Measurements from ENCODE around the gene RPL22. TPM values are rescaled to one million over a fixed set of nuclear protein-coding genes. Genes with fewer than 3 reads are reported as not detected.

The RPL22 gene
- total and polyA plus RNA-seq, 2 of the 13 experiments (the other 11 are each of a cell fraction or from before 2014, with no cell fraction given) = 214 to 545 TPM

GRCh38 chr1:6248161-6248776, 48.9 kb upstream of the RPL22 start:
- DNase-seq (ENCODE audit: low spot score) = no peak
- no peak for ATAC-seq
- in situ Hi-C loops (cut with HindIII; ENCODE audit: extremely low pct_ligation_motif_present, low pct_unique_long_range_greater_than_20kb) = loop anchor here (5.0 to 10.0 kb wide), 3 partner anchors 34 to 167 kb away; partner anchors contain the start of gene HES2

More at GRCh38 chr1:6248161-6248776, 48.9 kb upstream of the RPL22 start:
- H3K9me3 ChIP-seq (ENCODE audit: low read length) = no peaks in the 10 kb centered on the region
- no peaks in the 10 kb centered on the region for H3K79me2 ChIP-seq (ENCODE audit: insufficient read depth, low read length)
- BruUV-seq (replicated peaks) = no TSS peak
- H4K20me1 ChIP-seq (ENCODE audit: insufficient read depth, low read length) = 0 out of 2 replicates have a peak, but pooled peaks cover 2% of the 10 kb centered on the region
- no peaks in the 10 kb centered on the region for H3K36me3 ChIP-seq (replicated peaks in 1 of 2; ENCODE audit: control insufficient read depth in 1 of 2, insufficient read depth in 2 of 2, low read length in 2 of 2)
- H3K4me3 ChIP-seq (replicated peaks in 1 of 3; ENCODE audit: insufficient read depth in 1 of 3, low read depth in 2 of 3, low read length in 3 of 3) = no peak overlapping the region
- ChIA-PET POLR2A (no interaction called here), CTCF (ENCODE audit: low intra/inter-chr PET ratio, low total read pairs) (interaction anchor here (1.0 to 3.4 kb wide), 2 partner anchors 95 kb away, joined by 3 to 39 read pairs; no protein-coding TSS in a partner anchor)
- no peak overlapping the region for H3K4me2 ChIP-seq (ENCODE audit: low read depth, low read length)
- H3K27ac ChIP-seq (ENCODE audit: extremely low read length, insufficient read depth, low read length) = no peak overlapping the region
- no peak overlapping the region for H3K9ac ChIP-seq (ENCODE audit: insufficient read depth, low read depth, low read length)
- peaks cover 22% of the 10 kb centered on the region for H3K4me1 ChIP-seq (ENCODE audit: insufficient read depth, low read length)
- intact Hi-C loops (cut with micrococcal nuclease; ENCODE audit: unreplicated experiment) = loop anchor here (5.0 to 10.0 kb wide), 2 partner anchors 143 to 144 kb away; partner anchors contain the start of gene ACOT7
- WGBS (ENCODE audit: low lambda C conversion rate) = 49% methylated on average over 12 of the region's 14 CpGs
- FAIRE-seq = no peak
- peaks cover 17 to 69% of the 10 kb centered on the region in 2 experiments for H3K27me3 ChIP-seq (ENCODE audit: control insufficient read depth in 1 of 2, insufficient read depth in 2 of 2, low read length in 2 of 2)
- TF ChIP-seq MLLT10 (CRISPR knock-in tag; IDR thresholded peaks at IDR 0.05) (no peak), TBP (CRISPR knock-in tag; IDR thresholded peaks at IDR 0.05) (no peak), ZNF782 (CRISPR knock-in tag; IDR thresholded peaks at IDR 0.05; ENCODE audit: borderline replicate concordance) (no peak), ZNF160 (CRISPR knock-in tag; IDR thresholded peaks at IDR 0.05) (no peak), ZNF713 (CRISPR knock-in tag; IDR thresholded peaks at IDR 0.05) (no peak), ZNF432 (CRISPR knock-in tag; IDR thresholded peaks at IDR 0.05; ENCODE audit: borderline replicate concordance) (no peak), ZNF556 (CRISPR knock-in tag; IDR thresholded peaks at IDR 0.05; ENCODE audit: borderline replicate concordance) (no peak), THRA (CRISPR knock-in tag; IDR thresholded peaks at IDR 0.05; ENCODE audit: borderline replicate concordance) (no peak), REPIN1 (CRISPR knock-in tag; IDR thresholded peaks at IDR 0.05; ENCODE audit: borderline replicate concordance, low read depth) (no peak), ATRX (CRISPR knock-in tag; IDR thresholded peaks at IDR 0.05; ENCODE audit: borderline replicate concordance) (no peak), ZFAT (CRISPR knock-in tag; conservative IDR thresholded peaks at IDR 0.05) (no peak), CENPBD1 (CRISPR knock-in tag; IDR thresholded peaks at IDR 0.05; ENCODE audit: borderline replicate concordance, low read depth) (no peak), KDM5B (CRISPR knock-in tag; IDR thresholded peaks at IDR 0.05; ENCODE audit: borderline replicate concordance) (no peak), POLR2G (IDR thresholded peaks at IDR 0.05; ENCODE audit: low read depth, low read length) (no peak), JUNB (CRISPR knock-in tag; IDR thresholded peaks at IDR 0.05; ENCODE audit: borderline replicate concordance) (no peak), GPN1 (CRISPR knock-in tag; IDR thresholded peaks at IDR 0.05; ENCODE audit: borderline replicate concordance) (no peak)
- H2AFZ ChIP-seq (ENCODE audit: low read length) = no peak overlapping the region
